ENCODE data around the gene SLC7A6OS.

DNA sequence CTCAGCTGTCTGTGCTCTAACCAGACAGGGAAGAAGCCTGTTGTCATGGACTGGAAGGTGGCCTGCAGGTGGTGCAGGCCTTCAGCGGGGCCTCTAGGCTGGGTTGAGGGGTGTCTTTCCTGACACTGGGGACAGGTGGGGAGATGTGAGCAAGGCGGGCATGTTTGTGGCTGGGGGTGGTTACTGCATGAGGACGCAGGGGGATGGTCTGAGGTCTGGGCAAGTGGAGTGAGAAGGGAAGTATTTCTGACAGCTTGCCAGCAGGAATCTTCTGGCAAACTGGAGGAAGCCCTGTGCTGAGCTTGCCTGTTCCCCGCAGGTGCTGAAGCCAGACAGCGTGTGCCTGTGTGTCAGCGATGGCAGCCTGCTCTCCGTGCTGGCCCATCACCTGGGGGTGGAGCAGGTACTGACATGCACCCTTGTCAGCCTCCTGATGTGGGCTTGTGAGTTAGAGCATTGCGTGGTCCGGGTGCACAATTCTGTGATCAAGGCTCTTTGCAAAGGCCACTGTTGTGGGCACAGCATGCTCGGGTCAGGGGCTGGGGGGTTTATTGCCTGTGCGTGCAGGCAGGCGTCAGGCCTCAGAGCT is 36.2 kb upstream of the SLC7A6OS start:
- TF ChIP-seq, protein P1, sequence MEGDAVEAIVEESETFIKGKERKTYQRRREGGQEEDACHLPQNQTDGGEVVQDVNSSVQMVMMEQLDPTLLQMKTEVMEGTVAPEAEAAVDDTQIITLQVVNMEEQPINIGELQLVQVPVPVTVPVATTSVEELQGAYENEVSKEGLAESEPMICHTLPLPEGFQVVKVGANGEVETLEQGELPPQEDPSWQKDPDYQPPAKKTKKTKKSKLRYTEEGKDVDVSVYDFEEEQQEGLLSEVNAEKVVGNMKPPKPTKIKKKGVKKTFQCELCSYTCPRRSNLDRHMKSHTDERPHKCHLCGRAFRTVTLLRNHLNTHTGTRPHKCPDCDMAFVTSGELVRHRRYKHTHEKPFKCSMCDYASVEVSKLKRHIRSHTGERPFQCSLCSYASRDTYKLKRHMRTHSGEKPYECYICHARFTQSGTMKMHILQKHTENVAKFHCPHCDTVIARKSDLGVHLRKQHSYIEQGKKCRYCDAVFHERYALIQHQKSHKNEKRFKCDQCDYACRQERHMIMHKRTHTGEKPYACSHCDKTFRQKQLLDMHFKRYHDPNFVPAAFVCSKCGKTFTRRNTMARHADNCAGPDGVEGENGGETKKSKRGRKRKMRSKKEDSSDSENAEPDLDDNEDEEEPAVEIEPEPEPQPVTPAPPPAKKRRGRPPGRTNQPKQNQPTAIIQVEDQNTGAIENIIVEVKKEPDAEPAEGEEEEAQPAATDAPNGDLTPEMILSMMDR (optimal IDR thresholded peaks at IDR 0.05 in 1 of 3, IDR thresholded peaks at IDR 0.05 in 1 of 3, conservative IDR thresholded peaks at IDR 0.05 in 1 of 3; ENCODE audit: extremely low read depth in 1 of 3, insufficient read depth in 2 of 3, low read length in 3 of 3) = no peak
- TF ChIP-seq EZH2 (IDR thresholded peaks at IDR 0.05; ENCODE audit: low read length) = no peak
